K562 (cell line): Measurements from ENCODE around the gene PCP4L1. TPM values are rescaled to one million over a fixed set of nuclear protein-coding genes. Genes with fewer than 3 reads are reported as not detected.

ENCODE experiments used
- CBX1 ChIP-seq: sonication (generic); IDR thresholded peaks from 2 replicates; pipeline ENCODE4 v1.6.1; 2016; ENCODE audit warnings: antibody characterized with exemption, low read depth, mild to moderate bottlenecking
- CREB1 ChIP-seq, 2 experiments: sonication (generic) in 1 of 2; formaldehyde crosslinking in 1 of 2; IDR thresholded peaks; 2 replicates each; pipeline versions ENCODE4 v1.6.1 to v1.8.0; 2012 to 2022; ENCODE audit warnings: inconsistent platforms in 1 of 2, mild to moderate bottlenecking in 1 of 2, missing genetic modification reagents in 1 of 2, moderate library complexity in 1 of 2
- CXXC5 ChIP-seq: fragments of 250-450 bp; sonication (Bioruptor Pico); IDR thresholded peaks from 2 replicates; pipeline ENCODE4 v1.8.0; 2022; ENCODE audit warnings: inconsistent platforms, mild to moderate bottlenecking, moderate library complexity
- DDX20 ChIP-seq: fragments of 450-650 bp; IDR thresholded peaks from 2 replicates; pipeline ENCODE4 v1.6.1; 2016; ENCODE audit warnings: missing genetic modification characterization, low read depth, mild to moderate bottlenecking, missing compliant biosample characterization, moderate library complexity
- FOXK1 ChIP-seq: sonication (generic); formaldehyde crosslinking; IDR thresholded peaks from 2 replicates; pipeline ENCODE4 v1.8.0; 2022; ENCODE audit warnings: missing genetic modification reagents, mild to moderate bottlenecking, borderline replicate concordance
- FOXM1 ChIP-seq, 2 experiments: fragments of 450-650 bp in 1 of 2; sonication (generic) in 1 of 2; formaldehyde crosslinking in 1 of 2; IDR thresholded peaks; 2 replicates each; pipeline versions ENCODE4 v1.6.1 to v1.9.0; 2017 to 2022; ENCODE audit warnings: low read depth in 2 of 2, mild to moderate bottlenecking in 2 of 2, missing genetic modification reagents in 1 of 2, moderate library complexity in 1 of 2
- NEUROD1 ChIP-seq: fragments of 150-350 bp; IDR thresholded peaks from 2 replicates; pipeline ENCODE4 v1.6.1; 2014; ENCODE audit warnings: borderline replicate concordance, low read length, low read depth; ENCODE audit not compliant: partially characterized antibody
- RFX5 ChIP-seq: IDR thresholded peaks from 2 replicates; pipeline ENCODE4 v1.6.1; 2011; ENCODE audit warnings: low read depth, mild to moderate bottlenecking, improper control_type of control experiment, low read length
- RHOXF2B ChIP-seq: fragments of 250-450 bp; sonication (Bioruptor Pico); conservative IDR thresholded peaks from 2 replicates; pipeline ENCODE4 v1.5.1; 2021
- TAF7 ChIP-seq: fragments of 450-650 bp; IDR thresholded peaks from 2 replicates; pipeline ENCODE4 v1.6.1; 2016; ENCODE audit warnings: missing genetic modification characterization, missing compliant biosample characterization
- ZBTB7A ChIP-seq: IDR thresholded peaks from 2 replicates; pipeline ENCODE4 v1.6.1; 2011; ENCODE audit warnings: low read depth, mild to moderate bottlenecking, low read length, moderate library complexity, borderline replicate concordance; ENCODE audit not compliant: control insufficient read depth
- ZNF197 ChIP-seq: fragments of 200-800 bp; sonication (Bioruptor generic); IDR thresholded peaks from 2 replicates; pipeline ENCODE4 v1.6.1; 2016; ENCODE audit warnings: low read depth, missing genetic modification characterization, missing compliant biosample characterization
- ZNF76 ChIP-seq: fragments of 250-450 bp; sonication (Bioruptor Pico); IDR thresholded peaks from 2 replicates; pipeline ENCODE4 v1.4.0; 2020; ENCODE audit warnings: mild to moderate bottlenecking, moderate library complexity, borderline replicate concordance
- polyA plus RNA-seq, 8 experiments: library from polyadenylated mRNA; depleted of rRNA in 4 of 8; stranded (reverse) in 5 of 8; unstranded in 3 of 8; fragments of >200 nt; fragmentation: Nextera tagmentation in 2 of 8; fragmentation: Illumina TruSeq in 1 of 8; extraction: Ambion mirVana in 2 of 8; extraction: Trizol in 1 of 8; gene quantifications; 2 replicates each; pipeline versions ENCODE4 v1.2.1 to v1.2.3, GENCODE V29; 2011 to 2014; ENCODE audit warnings: inconsistent platforms in 1 of 8, missing spikeins in 1 of 8
- total RNA-seq, 7 experiments: library from RNA; depleted of rRNA in 6 of 7; stranded (reverse); fragments of >200 nt in 6 of 7; fragmentation: Illumina TruSeq in 2 of 7; extraction: Trizol in 2 of 7; gene quantifications; 2 replicates each; pipeline versions ENCODE4 v1.2.1 to v1.2.3, GENCODE V29; 2011 to 2021; ENCODE audit warnings: low replicate concordance in 1 of 7
- TF ChIP-seq, protein P1 (sequence below): fragments of 250-450 bp; sonication (Bioruptor Pico); IDR thresholded peaks from 2 replicates; pipeline ENCODE4 v1.5.0; 2021; ENCODE audit warnings: mild to moderate bottlenecking, borderline replicate concordance
- TF ChIP-seq, protein P2 (sequence below): fragments of 150-350 bp; conservative IDR thresholded peaks from 2 replicates; pipeline ENCODE4 v1.6.1; 2014; ENCODE audit warnings: low read length
- TF ChIP-seq, protein P3 (sequence below): fragments of 250-450 bp; sonication (Bioruptor Pico); IDR thresholded peaks from 2 replicates; pipeline ENCODE4 v1.4.0; 2020; ENCODE audit warnings: mild to moderate bottlenecking
- TF ChIP-seq, protein P4 (sequence below): fragments of 250-450 bp; sonication (Bioruptor Pico); IDR thresholded peaks from 2 replicates; pipeline ENCODE4 v1.4.0; 2020

PCP4L1 gene
- total and polyA plus RNA-seq, 9 of the 15 experiments (the other 6 are each of a cell fraction or from before 2014, with no cell fraction given) = not detected

DNA sequence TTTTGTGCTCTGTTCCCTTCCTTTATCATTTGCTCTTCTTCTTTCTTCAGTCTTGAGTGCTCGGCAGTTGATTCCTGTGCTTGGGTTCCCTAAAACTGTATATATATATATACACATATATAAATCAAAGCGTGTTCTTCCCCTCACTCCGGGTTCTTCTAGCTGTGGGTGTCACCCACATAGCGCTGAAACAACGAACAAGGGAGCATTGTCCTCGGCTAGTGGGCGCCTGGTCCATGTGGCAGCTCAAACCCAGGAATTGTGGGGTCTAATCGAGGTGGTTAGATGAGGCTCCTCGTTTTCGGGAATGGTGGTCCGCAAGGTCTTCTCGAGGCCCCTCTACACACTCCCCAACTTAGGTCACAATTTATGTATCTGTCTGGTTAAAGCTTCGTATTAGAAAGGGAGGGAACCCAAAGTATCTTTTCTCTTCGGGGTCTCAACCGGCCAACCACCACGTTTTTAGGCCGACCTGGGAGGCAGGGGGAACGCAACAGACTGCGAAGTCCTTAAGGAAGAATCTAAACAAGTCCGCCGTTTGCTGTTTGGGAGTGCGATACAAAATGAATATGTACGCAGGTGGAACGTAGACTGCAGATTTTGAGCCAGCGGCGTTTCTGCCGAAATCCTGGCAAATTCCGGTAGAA lies 55.1 kb downstream of the PCP4L1 start (continued):
- no peak for TF ChIP-seq CBX1
- no peak for TF ChIP-seq DDX20 (tag)
- 0 out of 2 replicates have a peak, but pooled peaks have one; percentile 17 for TF ChIP-seq FOXM1 (IDR thresholded peaks at IDR 0.05; ENCODE audit: low read depth)
- TF ChIP-seq FOXM1 (CRISPR knock-in tag; IDR thresholded peaks at IDR 0.05; ENCODE audit: low read depth) = no peak
- TF ChIP-seq FOXK1 (CRISPR knock-in tag) = 0 out of 2 replicates have a peak, but pooled peaks have one; percentile 57
- TF ChIP-seq, protein P1, sequence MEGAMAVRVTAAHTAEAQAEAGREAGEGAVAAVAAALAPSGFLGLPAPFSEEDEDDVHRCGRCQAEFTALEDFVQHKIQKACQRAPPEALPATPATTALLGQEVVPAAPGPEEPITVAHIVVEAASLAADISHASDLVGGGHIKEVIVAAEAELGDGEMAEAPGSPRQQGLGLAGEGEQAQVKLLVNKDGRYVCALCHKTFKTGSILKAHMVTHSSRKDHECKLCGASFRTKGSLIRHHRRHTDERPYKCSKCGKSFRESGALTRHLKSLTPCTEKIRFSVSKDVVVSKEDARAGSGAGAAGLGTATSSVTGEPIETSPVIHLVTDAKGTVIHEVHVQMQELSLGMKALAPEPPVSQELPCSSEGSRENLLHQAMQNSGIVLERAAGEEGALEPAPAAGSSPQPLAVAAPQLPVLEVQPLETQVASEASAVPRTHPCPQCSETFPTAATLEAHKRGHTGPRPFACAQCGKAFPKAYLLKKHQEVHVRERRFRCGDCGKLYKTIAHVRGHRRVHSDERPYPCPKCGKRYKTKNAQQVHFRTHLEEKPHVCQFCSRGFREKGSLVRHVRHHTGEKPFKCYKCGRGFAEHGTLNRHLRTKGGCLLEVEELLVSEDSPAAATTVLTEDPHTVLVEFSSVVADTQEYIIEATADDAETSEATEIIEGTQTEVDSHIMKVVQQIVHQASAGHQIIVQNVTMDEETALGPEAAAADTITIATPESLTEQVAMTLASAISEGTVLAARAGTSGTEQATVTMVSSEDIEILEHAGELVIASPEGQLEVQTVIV = no peak
- TF ChIP-seq TAF7 (tag) = no peak
- no peak for TF ChIP-seq ZNF76 (CRISPR knock-in tag)
- TF ChIP-seq, protein P2, sequence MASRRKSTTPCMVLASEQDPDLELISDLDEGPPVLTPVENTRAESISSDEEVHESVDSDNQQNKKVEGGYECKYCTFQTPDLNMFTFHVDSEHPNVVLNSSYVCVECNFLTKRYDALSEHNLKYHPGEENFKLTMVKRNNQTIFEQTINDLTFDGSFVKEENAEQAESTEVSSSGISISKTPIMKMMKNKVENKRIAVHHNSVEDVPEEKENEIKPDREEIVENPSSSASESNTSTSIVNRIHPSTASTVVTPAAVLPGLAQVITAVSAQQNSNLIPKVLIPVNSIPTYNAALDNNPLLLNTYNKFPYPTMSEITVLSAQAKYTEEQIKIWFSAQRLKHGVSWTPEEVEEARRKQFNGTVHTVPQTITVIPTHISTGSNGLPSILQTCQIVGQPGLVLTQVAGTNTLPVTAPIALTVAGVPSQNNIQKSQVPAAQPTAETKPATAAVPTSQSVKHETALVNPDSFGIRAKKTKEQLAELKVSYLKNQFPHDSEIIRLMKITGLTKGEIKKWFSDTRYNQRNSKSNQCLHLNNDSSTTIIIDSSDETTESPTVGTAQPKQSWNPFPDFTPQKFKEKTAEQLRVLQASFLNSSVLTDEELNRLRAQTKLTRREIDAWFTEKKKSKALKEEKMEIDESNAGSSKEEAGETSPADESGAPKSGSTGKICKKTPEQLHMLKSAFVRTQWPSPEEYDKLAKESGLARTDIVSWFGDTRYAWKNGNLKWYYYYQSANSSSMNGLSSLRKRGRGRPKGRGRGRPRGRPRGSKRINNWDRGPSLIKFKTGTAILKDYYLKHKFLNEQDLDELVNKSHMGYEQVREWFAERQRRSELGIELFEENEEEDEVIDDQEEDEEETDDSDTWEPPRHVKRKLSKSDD = no peak
- TF ChIP-seq CREB1 (IDR thresholded peaks at IDR 0.05) = no peak
- no peak for TF ChIP-seq CREB1 (CRISPR knock-in tag; IDR thresholded peaks at IDR 0.05)
- TF ChIP-seq RFX5 = no peak
- TF ChIP-seq, protein P3, sequence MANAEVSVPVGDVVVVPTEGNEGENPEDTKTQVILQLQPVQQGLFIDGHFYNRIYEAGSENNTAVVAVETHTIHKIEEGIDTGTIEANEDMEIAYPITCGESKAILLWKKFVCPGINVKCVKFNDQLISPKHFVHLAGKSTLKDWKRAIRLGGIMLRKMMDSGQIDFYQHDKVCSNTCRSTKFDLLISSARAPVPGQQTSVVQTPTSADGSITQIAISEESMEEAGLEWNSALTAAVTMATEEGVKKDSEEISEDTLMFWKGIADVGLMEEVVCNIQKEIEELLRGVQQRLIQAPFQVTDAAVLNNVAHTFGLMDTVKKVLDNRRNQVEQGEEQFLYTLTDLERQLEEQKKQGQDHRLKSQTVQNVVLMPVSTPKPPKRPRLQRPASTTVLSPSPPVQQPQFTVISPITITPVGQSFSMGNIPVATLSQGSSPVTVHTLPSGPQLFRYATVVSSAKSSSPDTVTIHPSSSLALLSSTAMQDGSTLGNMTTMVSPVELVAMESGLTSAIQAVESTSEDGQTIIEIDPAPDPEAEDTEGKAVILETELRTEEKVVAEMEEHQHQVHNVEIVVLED (CRISPR knock-in tag) = no peak
- no peak for TF ChIP-seq CXXC5 (CRISPR knock-in tag)
- TF ChIP-seq ZBTB7A = no peak
- TF ChIP-seq, protein P4, sequence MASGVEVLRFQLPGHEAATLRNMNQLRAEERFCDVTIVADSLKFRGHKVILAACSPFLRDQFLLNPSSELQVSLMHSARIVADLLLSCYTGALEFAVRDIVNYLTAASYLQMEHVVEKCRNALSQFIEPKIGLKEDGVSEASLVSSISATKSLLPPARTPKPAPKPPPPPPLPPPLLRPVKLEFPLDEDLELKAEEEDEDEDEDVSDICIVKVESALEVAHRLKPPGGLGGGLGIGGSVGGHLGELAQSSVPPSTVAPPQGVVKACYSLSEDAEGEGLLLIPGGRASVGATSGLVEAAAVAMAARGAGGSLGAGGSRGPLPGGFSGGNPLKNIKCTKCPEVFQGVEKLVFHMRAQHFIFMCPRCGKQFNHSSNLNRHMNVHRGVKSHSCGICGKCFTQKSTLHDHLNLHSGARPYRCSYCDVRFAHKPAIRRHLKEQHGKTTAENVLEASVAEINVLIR = no peak
- no peak for TF ChIP-seq RHOXF2B
- TF ChIP-seq ZNF197 (CRISPR knock-in tag) = peak; percentile 21; the same call in 1 of the 2 replicates
- no peak for TF ChIP-seq NEUROD1
